ENCODE measurements around the gene SLC16A7.

GRCh38 chr12:59665701-59666100 is 69.9 kb downstream of the SLC16A7 start:
- TF ChIP-seq CTCF (conservative IDR thresholded peaks at IDR 0.05 in 1 of 2, IDR thresholded peaks at IDR 0.05 in 1 of 2; ENCODE audit: extremely low read depth in 1 of 2, insufficient read depth in 1 of 2, low read depth in 1 of 2, low read length in 2 of 2): no peak
- TF ChIP-seq EZH2 (IDR thresholded peaks at IDR 0.05; ENCODE audit: borderline replicate concordance, low read length): no peak

Measured in mammary epithelial cell (primary cell).